Occipital lobe (tissue), 2 donors: ENCODE data around the gene SMARCB1. TPM values are rescaled to one million over a fixed set of nuclear protein-coding genes. Genes with fewer than 3 reads are reported as not detected.

Experiments used
- DNase-seq: peaks from one replicate; lab custom pipeline; 2025; lab: John Stamatoyannopoulos, UW
- total RNA-seq: library from RNA; depleted of rRNA; stranded (reverse); fragments of >200 nt; gene quantifications from one replicate; pipeline ENCODE4 v1.2.3, GENCODE V29; 2014

Gene SMARCB1
- total RNA-seq, 1 donor from 2014 or later: 19.7 TPM

- no peak for DNase-seq
Measured at GRCh38 chr22:23831261-23831660, 44.5 kb downstream of the SMARCB1 start.

GRCh38 chr22:23831781-23832180 is 45.0 kb downstream of the SMARCB1 start:
- DNase-seq: no peak

DNA sequence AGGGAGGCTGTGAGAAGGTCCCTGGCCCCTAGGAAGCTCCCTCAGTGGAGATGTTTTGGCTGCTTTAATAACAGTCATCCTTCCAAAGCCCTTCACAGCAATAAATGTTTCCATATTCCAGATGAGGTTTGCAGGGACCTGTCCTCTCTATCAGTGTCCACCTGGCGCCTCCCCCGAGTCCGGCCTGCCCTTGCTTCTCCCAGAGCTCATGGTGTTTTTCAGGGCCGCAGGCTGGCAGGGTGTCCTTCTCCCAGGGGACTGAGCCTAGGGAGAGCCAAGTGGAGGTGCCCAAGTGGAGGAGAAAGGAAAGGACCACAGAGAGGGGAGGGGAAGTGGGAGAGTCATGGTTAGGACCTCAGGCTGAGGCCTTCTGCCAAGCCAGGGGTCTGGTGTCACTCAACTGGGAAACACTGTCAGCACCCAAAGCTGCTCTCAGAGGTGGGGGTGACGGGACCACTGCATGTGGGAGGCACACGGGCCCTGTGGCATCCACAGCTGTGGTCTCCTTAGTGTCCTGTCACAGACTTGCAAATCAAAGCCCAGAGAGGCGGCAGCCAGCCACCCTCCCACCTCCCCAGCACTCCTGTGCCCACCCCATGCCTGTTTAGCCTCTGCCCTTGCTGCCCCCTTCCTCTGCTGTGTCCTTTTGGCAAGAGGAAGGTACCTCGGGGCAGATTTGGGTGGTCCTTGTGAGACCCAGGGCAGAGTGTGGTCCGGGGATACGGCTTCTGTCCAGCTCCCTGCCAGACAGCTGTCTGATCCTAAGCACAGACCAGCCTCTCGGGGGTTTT is 45.7 kb downstream of the SMARCB1 start:
- no peak for DNase-seq

DNA sequence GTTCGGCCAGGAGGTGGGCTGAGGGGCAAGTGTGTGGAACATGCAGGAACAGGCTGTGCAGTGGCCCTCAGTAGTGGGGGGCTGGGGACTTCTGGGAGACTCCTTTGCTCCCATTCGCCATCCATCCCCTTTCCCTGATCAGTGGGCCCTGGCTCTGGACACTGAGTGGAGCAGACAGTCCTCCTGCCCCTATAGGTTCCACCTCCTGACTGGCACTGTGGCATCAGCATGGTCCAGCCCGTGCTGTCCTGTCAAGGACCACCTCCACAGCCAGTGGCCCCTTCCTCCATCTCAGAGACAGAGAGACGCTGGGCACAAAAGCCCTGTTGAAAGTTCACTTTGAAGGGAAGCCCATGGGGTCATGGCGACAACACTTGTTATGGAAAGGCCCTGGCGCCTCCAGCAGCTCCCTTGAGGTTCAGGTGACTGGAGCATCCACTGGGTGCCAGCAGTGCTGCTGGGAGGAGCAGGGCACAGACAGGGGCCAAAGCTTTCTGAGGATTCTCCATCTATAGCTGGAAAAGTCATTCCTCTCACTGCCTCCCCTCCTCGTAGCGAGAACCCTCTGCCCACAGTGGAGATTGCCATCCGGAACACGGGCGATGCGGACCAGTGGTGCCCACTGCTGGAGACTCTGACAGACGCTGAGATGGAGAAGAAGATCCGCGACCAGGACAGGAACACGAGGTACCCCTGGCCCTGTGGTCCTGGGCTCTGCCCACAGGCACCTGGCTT is 46.4 kb downstream of the SMARCB1 start:
- no peak for DNase-seq

DNA sequence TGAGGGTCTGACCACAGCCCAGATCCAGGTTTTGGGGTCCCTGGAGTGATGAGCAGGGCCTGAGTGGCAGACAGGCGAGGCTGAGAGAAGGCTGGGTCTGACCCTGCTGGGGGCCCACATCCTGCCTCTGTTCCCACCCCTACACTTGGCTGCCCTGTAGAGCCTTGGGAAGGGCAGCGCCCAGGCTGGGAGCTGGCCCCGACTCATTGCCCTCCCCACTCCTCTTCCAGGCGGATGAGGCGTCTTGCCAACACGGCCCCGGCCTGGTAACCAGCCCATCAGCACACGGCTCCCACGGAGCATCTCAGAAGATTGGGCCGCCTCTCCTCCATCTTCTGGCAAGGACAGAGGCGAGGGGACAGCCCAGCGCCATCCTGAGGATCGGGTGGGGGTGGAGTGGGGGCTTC is 47.1 kb downstream of the SMARCB1 start:
- no peak for DNase-seq

- DNase-seq: no peak
Measured at GRCh38 chr22:23834406-23834792, 47.6 kb downstream of the SMARCB1 start.

DNA sequence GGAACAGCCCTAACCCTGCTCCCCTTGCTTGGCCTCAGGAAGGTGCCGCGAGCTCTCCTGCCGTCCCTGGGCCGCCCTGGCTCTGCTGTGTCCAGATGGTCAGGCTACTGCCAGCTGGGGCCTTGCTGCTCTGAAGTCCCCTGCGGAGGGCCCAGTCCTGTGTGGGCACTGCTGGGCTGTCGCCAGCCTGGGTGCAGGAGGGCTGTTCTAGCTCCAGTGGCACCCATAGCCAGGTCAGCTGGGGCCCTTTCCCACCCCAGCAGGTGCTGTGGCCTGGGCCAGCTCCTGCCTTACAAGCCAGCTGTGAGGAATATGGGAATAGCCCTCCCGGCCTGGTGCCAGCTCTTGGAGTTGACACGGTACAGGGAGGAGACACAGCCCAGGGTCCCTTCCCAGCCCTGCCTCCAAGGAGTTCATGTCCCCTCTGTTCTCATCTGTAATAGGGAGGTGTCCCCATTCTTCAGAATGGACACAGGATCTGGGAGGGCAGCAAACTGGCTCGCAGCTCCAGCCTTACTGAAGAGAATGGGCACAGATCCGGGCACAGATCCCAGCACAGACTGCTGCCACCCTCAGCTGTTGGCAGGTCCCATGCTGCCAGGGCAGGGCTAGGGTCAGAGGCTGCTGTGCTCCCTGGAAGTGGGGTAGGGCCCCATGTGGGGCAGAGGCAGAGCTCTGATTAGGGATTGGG is 48.2 kb downstream of the SMARCB1 start:
- peak; percentile 23 for DNase-seq

DNA sequence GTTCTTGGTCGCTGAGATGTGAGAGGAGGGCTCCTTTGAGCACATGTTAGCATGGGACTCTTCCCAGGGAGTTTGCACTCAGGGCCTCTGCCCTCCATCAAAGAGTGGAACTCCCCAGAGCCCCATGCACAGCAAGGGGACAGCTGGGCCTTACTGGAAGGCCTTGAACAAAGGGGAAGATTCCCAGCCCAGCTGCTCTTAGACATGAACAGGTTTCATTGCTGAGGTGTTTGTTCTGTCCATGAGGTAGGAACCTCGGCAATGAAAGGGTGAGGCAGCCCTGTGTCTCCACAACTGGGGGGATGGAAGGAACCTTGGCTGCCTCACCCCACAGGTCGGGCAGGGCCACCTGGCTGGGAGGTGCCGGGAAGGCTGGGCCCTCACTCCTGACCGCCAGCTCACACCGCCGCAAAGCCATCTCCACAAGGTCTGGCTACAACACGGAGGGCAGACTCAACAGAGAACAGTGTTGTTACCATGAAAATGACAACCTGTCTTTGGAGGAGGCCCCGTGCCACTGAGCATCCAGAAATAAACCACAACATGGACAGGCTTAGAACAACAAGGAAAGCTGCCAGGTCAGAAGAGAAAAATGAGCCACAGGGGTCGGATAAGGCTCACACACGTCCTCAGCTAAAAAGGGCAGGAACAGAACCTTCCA is 48.8 kb downstream of the SMARCB1 start:
- no peak for DNase-seq

DNA sequence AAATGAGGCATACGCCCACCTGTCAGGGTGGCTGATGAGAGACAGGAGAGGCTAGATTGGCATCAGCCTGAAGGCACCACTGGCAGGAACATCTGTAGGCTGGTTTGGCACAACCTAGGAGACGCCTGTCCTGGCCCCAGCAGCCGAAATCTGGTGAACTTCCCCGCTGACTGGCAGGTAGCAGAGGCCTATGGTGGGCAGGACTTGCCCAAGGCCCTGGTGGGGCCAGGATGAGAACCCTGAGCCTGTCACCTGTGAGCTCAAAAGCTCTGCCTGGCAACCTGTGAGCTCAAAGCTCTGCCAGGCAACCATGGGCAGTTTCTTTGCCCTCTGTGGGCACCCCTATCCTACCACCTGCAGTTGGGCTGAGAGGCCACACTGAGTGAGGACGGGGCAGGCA is 49.5 kb downstream of the SMARCB1 start:
- no peak for DNase-seq

GRCh38 chr22:23836692-23837495 is 50.1 kb downstream of the SMARCB1 start:
- DNase-seq: no peak

DNA sequence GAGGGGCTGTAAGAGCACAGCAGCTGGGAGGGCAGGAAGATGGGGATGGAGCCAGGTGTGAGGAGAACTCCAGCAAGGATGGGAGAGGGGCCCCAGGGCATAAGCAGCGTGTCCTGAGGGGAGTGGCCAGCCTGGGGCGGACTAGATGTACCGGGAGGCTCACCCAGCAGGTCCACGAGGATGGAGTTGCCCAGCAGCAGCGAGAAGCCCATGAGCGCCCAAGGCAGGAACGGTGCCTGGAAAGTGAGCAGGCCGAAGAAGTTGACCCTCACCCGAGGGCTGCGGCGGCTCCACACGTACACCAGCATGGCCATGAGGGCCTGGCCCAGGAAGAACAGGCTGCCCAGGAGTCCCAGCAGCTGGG is 50.7 kb downstream of the SMARCB1 start:
- DNase-seq: no peak

GRCh38 chr22:23837911-23838680 is 51.3 kb downstream of the SMARCB1 start:
- DNase-seq: no peak

DNA sequence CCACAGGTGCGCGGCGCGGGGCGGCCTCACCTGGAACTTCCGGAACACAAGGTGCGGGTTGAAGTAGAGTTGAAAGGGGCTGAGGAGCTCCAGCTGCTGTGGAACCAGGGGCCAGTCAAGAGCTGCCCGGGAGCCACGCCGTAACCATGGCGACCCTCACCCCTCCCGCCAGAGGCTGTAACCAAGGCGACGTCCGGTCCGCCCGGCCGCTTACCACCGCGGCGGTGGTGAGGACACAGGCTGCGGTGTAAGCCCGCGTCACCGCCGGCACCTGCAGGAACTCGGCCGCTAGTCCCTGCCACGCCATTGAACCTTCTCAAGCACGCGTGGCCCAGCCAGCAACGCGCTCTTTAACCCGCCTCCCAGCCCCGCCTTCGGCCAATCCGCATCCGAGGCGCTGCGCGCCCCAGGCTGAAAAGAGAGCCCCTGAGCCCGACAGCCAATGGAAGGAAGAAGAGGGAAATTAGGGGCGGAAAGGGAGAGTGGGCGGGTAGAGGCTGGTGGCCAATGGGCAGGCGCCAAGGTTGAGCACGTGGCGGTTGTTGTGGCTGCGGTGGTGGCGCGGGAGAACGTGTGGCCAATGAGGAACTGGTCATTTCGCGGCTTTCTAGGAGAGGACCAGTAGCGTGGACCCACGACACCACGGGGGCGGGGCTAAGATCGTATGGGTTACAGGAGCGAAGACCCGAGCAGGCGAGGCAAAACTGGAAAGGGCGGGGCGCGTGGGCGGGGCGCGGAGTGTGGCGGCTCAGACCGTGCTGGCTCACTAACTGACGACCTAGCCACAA is 52.1 kb downstream of the SMARCB1 start, which contains the start of gene DERL3:
Gene DERL3, minus strand, starts transcription at position 326 of the 788 bp plus-strand sequence. Its CDS starts 19 bp downstream, at position 307.
- DNase-seq: peak; percentile 94

DNA sequence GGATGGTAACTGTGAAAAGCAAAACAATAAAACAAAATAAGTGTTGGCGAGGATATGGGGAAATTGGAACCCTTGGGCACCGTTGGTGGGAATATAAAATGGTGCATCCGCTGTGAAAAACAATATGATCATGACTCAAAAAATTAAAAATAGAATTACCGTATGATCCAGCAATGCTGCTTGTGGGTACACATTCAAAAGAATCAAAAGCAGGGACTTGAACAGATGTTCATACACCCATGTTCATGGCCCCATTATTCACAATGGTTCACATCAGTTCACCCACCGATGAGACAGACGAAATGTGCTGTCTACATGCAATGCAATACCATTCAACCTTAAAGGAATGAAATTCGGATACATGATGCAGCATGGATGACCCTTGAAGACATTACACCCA is 53.3 kb downstream of the SMARCB1 start:
- DNase-seq: no peak

DNA sequence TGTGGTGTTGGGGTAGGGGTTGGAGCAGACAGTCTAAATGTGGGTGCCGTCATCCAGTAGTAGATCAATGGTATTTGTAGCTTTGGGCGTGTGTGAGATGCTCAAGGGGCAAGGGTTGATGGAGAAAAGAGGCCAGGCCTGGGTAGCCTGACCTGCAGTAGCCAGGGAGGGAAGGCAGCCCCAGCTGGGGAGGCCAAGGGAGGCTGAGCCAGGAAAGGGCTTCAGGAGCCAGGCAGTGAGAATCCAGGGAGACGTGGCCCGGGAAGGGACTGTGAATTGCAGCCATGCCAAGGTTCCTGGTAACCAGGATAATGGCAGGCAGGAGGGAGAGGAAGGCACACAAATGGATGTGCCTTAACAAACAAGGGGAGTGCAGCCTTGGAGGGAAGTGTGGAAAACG is 54.5 kb downstream of the SMARCB1 start:
- DNase-seq: no peak

DNA sequence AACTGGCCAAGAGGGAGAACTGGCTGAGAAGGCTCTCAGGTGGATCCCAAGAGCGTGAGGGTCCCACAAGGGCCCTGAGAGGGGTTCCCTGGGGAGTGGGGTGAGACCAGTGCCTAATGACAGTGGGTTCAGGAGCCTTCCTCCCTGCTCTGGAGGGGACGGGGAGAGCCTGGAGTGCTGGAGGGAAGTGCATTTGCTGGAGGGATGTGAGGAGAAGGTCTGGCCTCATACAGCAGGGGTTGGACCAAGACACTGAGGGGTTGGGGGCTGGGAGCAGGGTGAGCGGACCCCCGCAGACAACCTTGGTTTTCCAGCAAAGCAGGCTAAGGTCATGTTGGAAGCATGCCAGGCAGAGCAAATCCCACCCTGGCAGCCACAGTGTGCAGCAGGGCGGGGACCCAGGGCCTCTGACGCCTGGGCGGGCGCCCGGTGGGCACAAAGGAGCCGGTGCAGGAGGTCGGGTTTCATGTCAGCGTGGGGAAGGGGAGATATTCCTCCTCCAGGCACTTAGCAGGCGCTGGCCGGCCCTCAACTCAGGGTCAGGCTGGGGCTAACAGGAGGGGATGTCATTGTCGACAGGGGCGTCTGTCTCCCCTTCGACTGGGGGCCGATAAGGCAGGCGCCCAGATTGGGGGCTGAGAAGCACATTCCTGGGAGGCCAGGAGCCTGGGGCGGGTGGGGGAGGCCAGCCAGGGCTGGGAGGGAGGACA is 55.1 kb downstream of the SMARCB1 start:
- no peak for DNase-seq

DNA sequence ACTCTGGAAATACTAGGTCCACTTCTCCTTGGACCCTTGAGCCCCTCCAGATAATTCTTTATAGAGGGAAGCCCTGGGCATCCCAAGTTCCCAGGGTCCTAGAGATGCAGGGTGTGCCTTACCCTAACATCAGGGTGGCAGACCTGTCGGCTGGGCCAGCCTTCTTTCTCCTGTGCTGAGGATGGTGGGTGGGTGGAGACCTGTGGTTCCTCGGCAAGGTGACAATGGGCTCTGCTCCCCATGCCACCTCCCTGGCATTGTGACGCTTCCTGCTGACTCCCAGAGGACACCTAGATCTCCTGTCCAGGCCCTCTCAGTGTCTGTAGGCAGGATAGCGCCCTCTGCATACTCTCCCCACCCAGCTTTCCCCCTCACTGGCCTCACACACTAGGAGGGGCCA is 55.8 kb downstream of the SMARCB1 start:
- DNase-seq: no peak

DNA sequence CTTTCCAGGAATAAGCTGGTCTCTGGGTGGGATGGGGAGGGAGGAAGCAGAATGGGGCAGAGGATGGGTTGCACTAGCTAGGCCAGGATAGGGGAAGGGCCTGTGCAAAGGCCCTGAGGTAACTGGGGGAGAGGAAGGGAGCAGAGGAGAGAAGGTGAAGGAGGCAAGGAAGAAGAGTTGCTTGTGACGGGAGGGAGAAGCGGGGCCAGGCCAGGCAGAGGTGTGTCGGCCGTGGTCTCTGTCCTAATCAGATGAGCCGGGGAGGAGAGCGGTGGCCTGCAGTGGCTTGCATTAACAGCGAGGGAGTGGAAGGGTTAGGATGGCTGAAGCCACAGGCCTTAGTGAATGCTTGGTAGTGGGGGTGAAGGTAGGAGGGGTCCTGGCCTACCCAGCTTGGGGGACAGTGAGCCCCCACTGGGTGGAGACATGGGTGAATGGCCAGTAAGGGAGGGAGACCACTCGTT is 58.0 kb downstream of the SMARCB1 start:
- DNase-seq: no peak
